PC-3 (cell line): ENCODE measurements around the gene COLEC12. TPM values are rescaled to one million over a fixed set of nuclear protein-coding genes. Genes with fewer than 3 reads are reported as not detected.

Experiments used
- ATAC-seq: fragments of 200-7000 bp; cut with Tn5 transposase; 2 replicates; pipeline ENCODE4 v1.9.1; 2020; ENCODE audit warnings: mild to moderate bottlenecking, moderate library complexity
- BruUV-seq: library from RNA; stranded (reverse); fragments of 400-500 nt; replicated peaks from 2 replicates; lab custom pipeline; 2021; lab: Mats Ljungman, UMichigan
- CTCF ChIA-PET: fragments of 300-600 bp; sonication (Branson Sonifier 250); formaldehyde crosslinking; loops from one replicate; lab custom pipeline; 2022; ENCODE audit warnings: antibody characterized with exemption; lab: Charles Lee
- POLR2A ChIA-PET: fragments of 300-600 bp; sonication (Branson Sonifier 250); formaldehyde crosslinking; loops from one replicate; lab custom pipeline; 2022; ENCODE audit warnings: antibody characterized with exemption; ENCODE audit not compliant: unreplicated experiment; lab: Charles Lee
- DNase-seq: peaks from one replicate; pipeline ENCODE4 v3.0.0-alpha.2; 2015
- H2AFZ ChIP-seq: fragments of 300-600 bp; sonication (generic); 2 replicates; pipeline ENCODE4 v1.6.0; 2016; ENCODE audit warnings: antibody characterized with exemption, low read length
- H3F3A ChIP-seq: fragments of 300-600 bp; sonication (generic); one replicate; pipeline ENCODE4 v1.6.0; 2017; ENCODE audit warnings: antibody characterized with exemption, low read length, control low read depth, mild to moderate bottlenecking; ENCODE audit not compliant: unreplicated experiment
- H3K27ac ChIP-seq: fragments of 300-600 bp; sonication (generic); 2 replicates; pipeline ENCODE4 v1.5.1; 2016; ENCODE audit warnings: mild to moderate bottlenecking, low read length
- H3K27me3 ChIP-seq: fragments of 300-600 bp; sonication (generic); 2 replicates; pipeline ENCODE4 v1.6.1; 2016; ENCODE audit warnings: low read length, mixed read lengths
- H3K36me3 ChIP-seq: fragments of 300-600 bp; sonication (generic); 2 replicates; pipeline ENCODE4 v1.6.1; 2016; ENCODE audit warnings: low read depth, mixed run types, low read length, mixed read lengths
- H3K4me1 ChIP-seq: fragments of 300-600 bp; sonication (generic); 2 replicates; pipeline ENCODE4 v1.5.1; 2016; ENCODE audit warnings: low read length; ENCODE audit not compliant: insufficient read depth
- H3K4me2 ChIP-seq: fragments of 300-600 bp; sonication (generic); 2 replicates; pipeline ENCODE4 v1.6.0; 2016; ENCODE audit warnings: low read length
- H3K4me3 ChIP-seq: fragments of 300-600 bp; sonication (generic); 2 replicates; pipeline ENCODE4 v1.5.1; 2016; ENCODE audit warnings: mild to moderate bottlenecking, low read length, mixed read lengths
- H3K79me2 ChIP-seq: fragments of 300-600 bp; sonication (generic); 2 replicates; pipeline ENCODE4 v1.6.1; 2017; ENCODE audit warnings: low read length, mixed read lengths
- H3K9ac ChIP-seq: fragments of 300-600 bp; sonication (generic); 2 replicates; pipeline ENCODE4 v1.6.0; 2016; ENCODE audit warnings: mild to moderate bottlenecking, low read length
- H3K9me2 ChIP-seq: fragments of 300-600 bp; sonication (generic); replicated peaks from 2 replicates; pipeline ENCODE4 v1.6.1; 2016; ENCODE audit warnings: mixed run types, low read length, mixed read lengths
- H3K9me3 ChIP-seq: fragments of 300-600 bp; sonication (generic); 2 replicates; pipeline ENCODE4 v1.6.1; 2016; ENCODE audit warnings: low read length, mixed read lengths
- H4K20me1 ChIP-seq: fragments of 300-600 bp; sonication (generic); 2 replicates; pipeline ENCODE4 v1.6.1; 2016; ENCODE audit warnings: low read length, mixed read lengths
- EZH2 ChIP-seq: fragments of 300-600 bp; sonication (generic); IDR thresholded peaks from one replicate; pipeline ENCODE4 v1.6.1; 2017; ENCODE audit warnings: antibody characterized with exemption, mild to moderate bottlenecking, low read length; ENCODE audit not compliant: unreplicated experiment
- EZH2phosphoT487 ChIP-seq: fragments of 300-600 bp; sonication (generic); IDR thresholded peaks from 2 replicates; pipeline ENCODE4 v1.6.1; 2018; ENCODE audit warnings: mild to moderate bottlenecking, antibody characterized with exemption, low read length, borderline replicate concordance
- intact Hi-C: fragments of 100-400 bp; cut with micrococcal nuclease; formaldehyde crosslinking; loops from 2 replicates; pipeline ENCODE4 v1.9.0; 2023
- total RNA-seq: library from RNA; depleted of rRNA; stranded (reverse); fragments of >200 nt; gene quantifications from 2 replicates; pipeline ENCODE4 v1.2.3, GENCODE V29; 2014
- TF ChIP-seq, protein P1 (sequence below): fragments of 300-600 bp; sonication (generic); conservative IDR thresholded peaks from 2 replicates; pipeline ENCODE4 v1.5.1; 2017; ENCODE audit warnings: antibody characterized with exemption, low read depth, mild to moderate bottlenecking, low read length

The COLEC12 gene
- total RNA-seq, 1 experiment from 2014 or later: 0.04 TPM

DNA sequence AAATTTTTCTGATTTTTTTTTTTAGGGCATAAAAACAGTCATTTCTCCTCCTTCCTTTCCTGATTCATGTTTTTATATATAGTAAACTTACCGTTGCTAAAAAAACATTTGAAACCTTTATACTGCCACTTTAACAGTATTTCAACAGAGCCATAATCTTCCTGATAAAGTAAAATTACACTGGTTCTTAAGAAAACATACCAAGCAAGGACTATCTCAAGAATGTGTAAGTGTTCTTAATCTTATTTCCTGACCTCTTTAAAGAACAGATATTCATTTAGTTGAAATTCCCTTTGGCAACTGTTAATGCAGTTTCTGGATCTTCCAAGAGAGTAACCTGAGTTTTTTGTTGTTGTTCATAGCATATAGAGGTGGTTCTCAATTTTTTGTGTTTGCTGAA, 26.6 kb upstream of the COLEC12 start:
- H3K9me3 ChIP-seq: no peaks in the 10 kb centered on the region
- H2AFZ ChIP-seq: no peak overlapping the region
- no TSS peak for BruUV-seq
- no peak overlapping the region for H3K9ac ChIP-seq
- ChIA-PET CTCF (no interaction called here), POLR2A (no interaction called here)
- H3K79me2 ChIP-seq: no peaks in the 10 kb centered on the region
- H3K4me3 ChIP-seq: no peak overlapping the region
- H4K20me1 ChIP-seq: no peaks in the 10 kb centered on the region
- ATAC-seq: no peak
- no peak overlapping the region for H3K27ac ChIP-seq
- no peaks in the 10 kb centered on the region for H3K36me3 ChIP-seq
- TF ChIP-seq EZH2 (no peak), EZH2phosphoT487 (no peak)
- TF ChIP-seq, protein P1, sequence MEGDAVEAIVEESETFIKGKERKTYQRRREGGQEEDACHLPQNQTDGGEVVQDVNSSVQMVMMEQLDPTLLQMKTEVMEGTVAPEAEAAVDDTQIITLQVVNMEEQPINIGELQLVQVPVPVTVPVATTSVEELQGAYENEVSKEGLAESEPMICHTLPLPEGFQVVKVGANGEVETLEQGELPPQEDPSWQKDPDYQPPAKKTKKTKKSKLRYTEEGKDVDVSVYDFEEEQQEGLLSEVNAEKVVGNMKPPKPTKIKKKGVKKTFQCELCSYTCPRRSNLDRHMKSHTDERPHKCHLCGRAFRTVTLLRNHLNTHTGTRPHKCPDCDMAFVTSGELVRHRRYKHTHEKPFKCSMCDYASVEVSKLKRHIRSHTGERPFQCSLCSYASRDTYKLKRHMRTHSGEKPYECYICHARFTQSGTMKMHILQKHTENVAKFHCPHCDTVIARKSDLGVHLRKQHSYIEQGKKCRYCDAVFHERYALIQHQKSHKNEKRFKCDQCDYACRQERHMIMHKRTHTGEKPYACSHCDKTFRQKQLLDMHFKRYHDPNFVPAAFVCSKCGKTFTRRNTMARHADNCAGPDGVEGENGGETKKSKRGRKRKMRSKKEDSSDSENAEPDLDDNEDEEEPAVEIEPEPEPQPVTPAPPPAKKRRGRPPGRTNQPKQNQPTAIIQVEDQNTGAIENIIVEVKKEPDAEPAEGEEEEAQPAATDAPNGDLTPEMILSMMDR: no peak
- intact Hi-C loops: no loop called here
- H3F3A ChIP-seq: no peaks in the 10 kb centered on the region
- no peak for DNase-seq
- H3K4me2 ChIP-seq: no peak overlapping the region
- H3K4me1 ChIP-seq: peaks cover 12% of the 10 kb centered on the region; the same call in 1 of the 2 replicates
- no peaks in the 10 kb centered on the region for H3K9me2 ChIP-seq
- peaks cover 13% of the 10 kb centered on the region; the same call in 1 of the 2 replicates for H3K27me3 ChIP-seq

DNA sequence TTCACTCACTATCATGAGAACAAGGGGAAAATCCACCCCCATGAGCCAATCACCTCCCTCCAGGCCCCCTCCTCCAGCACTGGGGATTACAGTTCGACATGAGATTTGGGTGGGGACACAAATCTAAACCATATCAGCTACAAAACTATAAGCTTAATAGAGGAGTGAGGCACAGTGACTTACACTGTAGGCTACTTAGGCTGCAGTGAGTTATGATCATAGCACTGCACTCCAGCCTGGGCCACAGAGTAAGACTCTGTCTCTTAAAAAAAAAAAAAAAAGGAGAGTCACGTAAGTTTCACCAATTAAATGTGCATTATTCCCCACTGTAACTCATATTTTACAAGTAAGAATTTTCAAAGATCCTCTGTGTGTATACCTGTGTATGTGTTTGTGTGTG, 26.2 kb upstream of the COLEC12 start:
- Histone ChIP-seq H3K9me2 (no peaks in the 10 kb centered on the region), H3K4me3 (no peak overlapping the region), H3K27ac (no peak overlapping the region), H3K27me3 (peaks cover 13% of the 10 kb centered on the region; the same call in 1 of the 2 replicates), H4K20me1 (no peaks in the 10 kb centered on the region), H3K9me3 (no peaks in the 10 kb centered on the region), H3K36me3 (no peaks in the 10 kb centered on the region), H3F3A (no peaks in the 10 kb centered on the region), H2AFZ (no peak overlapping the region), H3K4me2 (no peak overlapping the region), H3K9ac (no peak overlapping the region), H3K79me2 (no peaks in the 10 kb centered on the region), H3K4me1 (peaks cover 9% of the 10 kb centered on the region; the same call in 1 of the 2 replicates)
- ChIA-PET CTCF (no interaction called here), POLR2A (no interaction called here)
- ATAC-seq (no peak), DNase-seq (no peak)
- BruUV-seq: no TSS peak
- intact Hi-C loops: no loop called here
- TF ChIP-seq EZH2 (no peak), EZH2phosphoT487 (no peak)
- TF ChIP-seq, protein P1: no peak

- H3K9me2 ChIP-seq: no peaks in the 10 kb centered on the region
- no peaks in the 10 kb centered on the region for H4K20me1 ChIP-seq
- no TSS peak for BruUV-seq
- ATAC-seq (peak; percentile 80), DNase-seq (peak; percentile 63)
- TF ChIP-seq EZH2phosphoT487 (no peak), EZH2 (no peak)
- TF ChIP-seq, protein P1: no peak
- H3K4me3 ChIP-seq: no peak overlapping the region
- intact Hi-C loops: no loop called here
- 0 out of 2 replicates have a peak, but pooled peaks cover 8% of the 10 kb centered on the region for H3K4me1 ChIP-seq
- H3K79me2 ChIP-seq: no peaks in the 10 kb centered on the region
- peaks cover 11% of the 10 kb centered on the region; the same call in 1 of the 2 replicates for H3K27me3 ChIP-seq
- peak overlapping the region; percentile 30; the same call in 1 of the 2 replicates for H3K4me2 ChIP-seq
- ChIA-PET CTCF (no interaction called here), POLR2A (no interaction called here)
- no peaks in the 10 kb centered on the region for H3K9me3 ChIP-seq
- H3K36me3 ChIP-seq: no peaks in the 10 kb centered on the region
- no peaks in the 10 kb centered on the region for H3F3A ChIP-seq
- no peak overlapping the region for H3K9ac ChIP-seq
- no peak overlapping the region for H2AFZ ChIP-seq
- H3K27ac ChIP-seq: no peak overlapping the region
Measured at GRCh38 chr18:525036-525797, 24.7 kb upstream of the COLEC12 start.
